Right atrium auricular region (tissue), 2 donors: ENCODE data around the gene TSPAN1. TPM values are rescaled to one million over a fixed set of nuclear protein-coding genes. Genes with fewer than 3 reads are reported as not detected.

Experiments
- DNase-seq: peaks from one replicate; pipeline ENCODE4 v3.0.0-alpha.2; 2019; ENCODE audit warnings: low spot score
- H3K27ac ChIP-seq, 2 donors: fragments of 200-600 bp; sonication (generic); 1 replicate in 1 of 2; 2 replicates in 1 of 2; pipeline ENCODE4 v1.5.1; 2016 to 2019
- H3K27me3 ChIP-seq, 2 donors: fragments of 200-600 bp; sonication (generic); one replicate each; pipeline versions ENCODE4 v1.5.1 to v1.6.0; 2017 to 2019
- H3K36me3 ChIP-seq: fragments of 200-600 bp; sonication (generic); one replicate; pipeline ENCODE4 v1.5.1; 2016
- H3K4me1 ChIP-seq, 2 donors: fragments of 200-600 bp; sonication (generic); one replicate each; pipeline versions ENCODE4 v1.5.1 to v1.6.0; 2017 to 2019
- H3K4me3 ChIP-seq, 2 donors: fragments of 200-600 bp; sonication (generic); 1 replicate in 1 of 2; 2 replicates in 1 of 2; pipeline ENCODE4 v1.5.1; 2017 to 2019; ENCODE audit warnings: mild to moderate bottlenecking in 1 of 2, moderate library complexity in 1 of 2
- H3K9me3 ChIP-seq, 2 donors: fragments of 200-600 bp; sonication (generic); one replicate each; pipeline ENCODE4 v1.5.1; 2019
- CTCF ChIP-seq, 2 donors: fragments of 200-600 bp; sonication (generic); IDR thresholded peaks; one replicate each; pipeline ENCODE4 v1.5.1; 2019; ENCODE audit warnings: antibody characterized with exemption in 2 of 2
- total RNA-seq, 2 donors: library from RNA; depleted of rRNA; stranded (reverse); fragments of >200 nt; gene quantifications; one replicate each; pipeline ENCODE4 v1.1.0, GENCODE V29; 2016

The TSPAN1 gene
- total RNA-seq, result 1 to 10 TPM; 2.0 to 2.3 TPM

- no peaks in the 10 kb centered on the region for H3K36me3 ChIP-seq
- TF ChIP-seq CTCF (IDR thresholded peaks at IDR 0.05), result no peak
- DNase-seq, result peak; percentile 85
- no peaks in the 10 kb centered on the region for H3K9me3 ChIP-seq
- H3K4me3 ChIP-seq, result peak within 1 kb of the TSS in 1 of 2 donors; percentile 11
- H3K27me3 ChIP-seq, result no peaks in the 10 kb centered on the region
- H3K27ac ChIP-seq, result peak within 1 kb of the TSS; percentile 76 to 80
- peaks cover 0 to 71% of the 10 kb centered on the region in 2 donors for H3K4me1 ChIP-seq
These were observed at the start of gene TSPAN1 for GRCh38 chr1:46174448-46175231. Gene TSPAN1, plus strand, starts transcription at chr1:46175087. Its CDS starts 6,021 bp downstream, at chr1:46181108.

GRCh38 chr1:46128344-46128743 is 46.5 kb upstream of the TSPAN1 start:
- peaks cover 0 to 1% of the 10 kb centered on the region in 2 donors for H3K4me1 ChIP-seq
- H3K4me3 ChIP-seq, result peak overlapping the region; percentile 73 to 78
- no peak for TF ChIP-seq CTCF (IDR thresholded peaks at IDR 0.05)
- H3K9me3 ChIP-seq, result no peaks in the 10 kb centered on the region
- no peak for DNase-seq
- no peaks in the 10 kb centered on the region for H3K36me3 ChIP-seq
- no peaks in the 10 kb centered on the region for H3K27me3 ChIP-seq
- H3K27ac ChIP-seq, result no peak overlapping the region

- Histone ChIP-seq H3K4me1 (peaks cover 0 to 19% of the 10 kb centered on the region in 2 donors), H3K27me3 (no peaks in the 10 kb centered on the region), H3K36me3 (no peaks in the 10 kb centered on the region), H3K4me3 (peak overlapping the region; percentile 73 to 78), H3K27ac (peak overlapping the region; percentile 95 to 96), H3K9me3 (no peaks in the 10 kb centered on the region)
- TF ChIP-seq CTCF (IDR thresholded peaks at IDR 0.05), result no peak
- no peak for DNase-seq
These were observed 44.8 kb upstream of the TSPAN1 start for GRCh38 chr1:46130121-46130520.

GRCh38 chr1:46130606-46131005 is 44.3 kb upstream of the TSPAN1 start:
- Histone ChIP-seq H3K36me3 (no peaks in the 10 kb centered on the region), H3K4me3 (peak overlapping the region; percentile 73 to 78), H3K27ac (peak overlapping the region; percentile 95 to 96), H3K4me1 (peaks cover 0 to 24% of the 10 kb centered on the region in 2 donors), H3K9me3 (no peaks in the 10 kb centered on the region), H3K27me3 (no peaks in the 10 kb centered on the region)
- no peak for DNase-seq
- TF ChIP-seq CTCF (IDR thresholded peaks at IDR 0.05), result no peak

- H3K27me3 ChIP-seq, result no peaks in the 10 kb centered on the region
These were observed 43.8 kb upstream of the TSPAN1 start for GRCh38 chr1:46131093-46131492.

More at GRCh38 chr1:46131093-46131492, 43.8 kb upstream of the TSPAN1 start:
- H3K9me3 ChIP-seq, result no peaks in the 10 kb centered on the region
- H3K27ac ChIP-seq, result peak overlapping the region; percentile 95 to 96
- no peak for DNase-seq
- peaks cover 0 to 25% of the 10 kb centered on the region in 2 donors for H3K4me1 ChIP-seq
- H3K36me3 ChIP-seq, result no peaks in the 10 kb centered on the region
- peak overlapping the region; percentile 73 to 78 for H3K4me3 ChIP-seq
- TF ChIP-seq CTCF (IDR thresholded peaks at IDR 0.05), result no peak
